ENCODE measurements around the gene STAT4.

DNA sequence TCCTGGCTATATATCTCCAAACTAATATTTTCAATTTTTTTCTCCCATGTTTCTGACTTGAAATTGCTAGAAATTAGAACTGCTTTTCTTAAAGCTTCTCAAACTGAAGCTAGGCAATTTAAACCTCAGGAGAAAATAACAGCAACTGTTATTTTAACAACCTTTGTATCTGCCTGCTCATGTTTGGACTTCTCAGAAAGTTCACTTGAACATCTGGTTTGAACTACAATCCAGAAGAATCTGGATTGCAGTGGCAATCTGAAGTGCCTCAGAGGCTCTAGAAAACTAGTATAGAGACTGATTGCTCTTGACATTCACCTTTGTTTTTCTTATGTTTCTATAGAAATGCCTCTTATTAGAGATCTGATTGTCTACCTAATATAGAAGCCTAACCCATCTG, 64.1 kb downstream of the STAT4 start:
- TF ChIP-seq, protein P1, sequence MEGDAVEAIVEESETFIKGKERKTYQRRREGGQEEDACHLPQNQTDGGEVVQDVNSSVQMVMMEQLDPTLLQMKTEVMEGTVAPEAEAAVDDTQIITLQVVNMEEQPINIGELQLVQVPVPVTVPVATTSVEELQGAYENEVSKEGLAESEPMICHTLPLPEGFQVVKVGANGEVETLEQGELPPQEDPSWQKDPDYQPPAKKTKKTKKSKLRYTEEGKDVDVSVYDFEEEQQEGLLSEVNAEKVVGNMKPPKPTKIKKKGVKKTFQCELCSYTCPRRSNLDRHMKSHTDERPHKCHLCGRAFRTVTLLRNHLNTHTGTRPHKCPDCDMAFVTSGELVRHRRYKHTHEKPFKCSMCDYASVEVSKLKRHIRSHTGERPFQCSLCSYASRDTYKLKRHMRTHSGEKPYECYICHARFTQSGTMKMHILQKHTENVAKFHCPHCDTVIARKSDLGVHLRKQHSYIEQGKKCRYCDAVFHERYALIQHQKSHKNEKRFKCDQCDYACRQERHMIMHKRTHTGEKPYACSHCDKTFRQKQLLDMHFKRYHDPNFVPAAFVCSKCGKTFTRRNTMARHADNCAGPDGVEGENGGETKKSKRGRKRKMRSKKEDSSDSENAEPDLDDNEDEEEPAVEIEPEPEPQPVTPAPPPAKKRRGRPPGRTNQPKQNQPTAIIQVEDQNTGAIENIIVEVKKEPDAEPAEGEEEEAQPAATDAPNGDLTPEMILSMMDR (IDR thresholded peaks at IDR 0.05; ENCODE audit: low read length) = no peak
- TF ChIP-seq EZH2phosphoT487 (IDR thresholded peaks at IDR 0.05; ENCODE audit: low read length) = no peak

Measured in MM.1S (cell line).